GM19240 (cell line): Measurements from ENCODE around the gene LIMA1.
"Not testable (repeated sequence)": the region's sequence is repeated elsewhere in the genome, so short reads cannot be mapped to it uniquely, and the experiment has no call there.

Source experiments
- DNase-seq: peaks from one replicate; pipeline ENCODE4 v3.0.0; 2011; ENCODE audit warnings: low spot score; ENCODE audit not compliant: insufficient read length

Gene LIMA1

DNA sequence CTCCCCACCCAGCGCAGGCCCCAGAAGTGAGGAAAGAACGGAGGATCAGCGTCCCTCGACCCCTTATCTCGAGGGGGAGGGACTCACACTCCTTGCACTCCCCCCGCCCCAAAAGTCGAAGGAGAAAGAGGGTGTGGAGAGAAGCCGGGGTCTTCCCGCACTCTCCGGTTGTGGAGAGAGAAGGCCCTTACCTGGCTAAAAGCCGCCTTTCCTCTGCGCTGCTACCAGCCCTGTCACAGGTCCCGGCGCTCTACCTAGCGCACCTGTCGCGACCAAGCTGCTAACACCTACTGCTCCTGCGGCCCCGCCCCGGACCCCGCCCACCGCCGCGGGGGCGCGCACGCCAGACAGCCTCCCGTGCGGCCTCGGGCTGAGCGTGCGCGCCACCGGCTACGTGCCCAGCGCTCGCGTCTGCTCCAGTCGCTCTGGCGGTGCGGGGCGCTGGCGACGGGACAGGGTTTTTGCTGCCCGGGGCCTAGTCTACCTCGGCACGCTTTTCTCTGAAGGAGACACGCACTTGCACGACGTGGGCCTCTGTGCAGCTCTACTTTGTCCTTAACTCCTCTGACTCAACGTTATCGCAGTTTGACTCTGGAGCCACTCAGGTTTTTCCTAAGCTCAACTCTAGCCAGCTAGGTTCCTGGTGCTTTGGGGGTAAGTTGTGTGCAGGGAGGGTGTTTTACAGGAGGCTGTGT lies at the start of gene LIMA1:
Gene LIMA1 (minus strand): TSS at position 292 of the 695 bp plus-strand sequence. CDS start 34,769 bp downstream, outside the sequence.
- peak; percentile 85 for DNase-seq

- DNase-seq, result no peak
These were observed 48.4 kb upstream of the LIMA1 start for GRCh38 chr12:50331745-50332144.

DNA sequence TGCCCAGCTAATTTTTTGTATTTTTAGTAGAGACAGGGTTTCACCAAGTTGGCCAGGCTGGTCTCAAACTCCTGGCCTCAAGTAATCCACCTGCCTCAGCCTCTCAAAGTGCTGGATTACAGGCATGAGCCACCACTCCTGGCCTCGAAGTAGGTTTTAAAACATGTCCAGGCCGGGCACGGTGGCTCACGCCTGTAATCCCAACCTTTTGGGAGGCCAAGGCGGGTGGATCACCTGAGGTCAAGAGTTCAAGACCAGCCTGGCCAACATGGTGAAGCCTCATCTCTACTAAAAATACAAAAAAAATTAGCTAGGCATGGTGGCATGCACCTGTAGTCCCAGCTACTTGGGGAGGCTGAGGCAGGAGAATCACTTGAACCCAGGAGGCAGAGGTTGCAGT lies 45.3 kb upstream of the LIMA1 start:
- not testable (repeated sequence) for DNase-seq

DNA sequence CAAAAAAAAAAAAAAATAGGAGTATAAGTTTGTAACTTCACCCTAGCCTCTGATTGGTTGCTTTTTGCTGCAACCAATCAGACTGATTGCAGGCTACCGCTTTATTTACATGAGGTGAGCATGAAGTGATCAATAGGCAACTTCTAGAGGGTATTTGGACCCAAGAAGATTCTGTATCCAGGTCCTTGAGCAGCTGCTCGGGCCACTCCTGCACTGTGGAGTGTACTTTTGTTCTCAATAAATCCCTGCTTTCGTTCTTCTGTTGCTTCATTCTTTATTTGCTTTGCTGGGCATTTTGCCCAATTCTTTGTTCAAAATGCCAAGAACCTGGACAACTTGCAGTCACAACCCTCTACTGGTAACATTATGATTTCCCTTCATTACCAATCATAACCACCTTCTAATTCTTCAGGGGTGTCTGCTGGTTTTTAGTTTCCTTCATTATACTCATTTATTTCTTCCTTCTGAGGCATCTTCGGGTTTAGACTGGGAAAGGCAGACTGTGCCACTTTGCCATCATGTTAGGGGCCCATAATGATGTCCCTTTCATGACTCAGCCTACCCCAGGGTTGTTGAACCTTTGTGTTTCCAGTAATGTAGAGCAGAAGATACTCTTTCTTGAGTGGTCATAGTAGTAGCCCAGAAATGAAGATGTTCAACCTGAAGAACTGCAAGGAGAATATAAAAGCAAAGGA lies 43.4 kb upstream of the LIMA1 start:
- no peak for DNase-seq

GRCh38 chr12:50325890-50326391 lies 42.6 kb upstream of the LIMA1 start:
- DNase-seq, result no peak

DNA sequence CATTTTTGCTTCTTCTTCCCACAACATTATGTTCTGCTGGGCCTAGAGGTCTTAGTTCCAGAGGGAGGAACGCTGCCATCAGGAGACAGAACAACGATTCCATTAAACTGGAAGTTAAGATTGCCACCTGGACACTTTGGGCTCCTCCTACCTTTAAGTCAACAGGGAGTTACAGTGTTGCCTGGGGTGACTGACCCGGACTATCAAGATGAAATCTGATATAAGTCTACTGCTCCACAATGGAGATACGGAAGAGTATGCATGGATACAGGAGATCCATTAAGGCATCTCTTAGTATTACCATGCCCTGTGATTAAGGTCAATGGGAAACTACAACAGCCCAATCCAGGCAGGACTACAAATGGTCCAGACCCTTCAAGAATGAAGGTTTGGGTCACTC lies 41.5 kb upstream of the LIMA1 start:
- DNase-seq, result not testable (repeated sequence)

DNA sequence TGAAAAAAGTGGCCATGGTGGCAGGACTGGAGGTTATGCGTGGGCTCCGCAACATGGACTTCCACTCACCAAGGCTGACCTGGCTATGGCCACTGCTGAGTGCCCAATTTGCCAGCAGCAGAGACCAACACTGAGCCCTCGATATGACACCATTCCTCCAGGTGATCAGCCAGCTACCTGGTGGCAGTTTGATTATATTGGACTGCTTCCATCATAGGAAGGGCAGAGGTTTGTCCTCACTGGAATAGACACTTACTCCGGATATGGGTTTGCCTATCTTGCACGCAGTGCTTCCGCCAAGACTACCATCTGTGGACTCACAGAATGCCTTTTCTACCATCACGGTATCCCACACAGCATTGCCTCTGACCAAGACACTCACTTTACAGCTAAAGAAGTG lies 40.8 kb upstream of the LIMA1 start:
- DNase-seq, result not testable (repeated sequence)

GRCh38 chr12:50322206-50322605 lies 38.9 kb upstream of the LIMA1 start:
- DNase-seq, result no peak

DNA sequence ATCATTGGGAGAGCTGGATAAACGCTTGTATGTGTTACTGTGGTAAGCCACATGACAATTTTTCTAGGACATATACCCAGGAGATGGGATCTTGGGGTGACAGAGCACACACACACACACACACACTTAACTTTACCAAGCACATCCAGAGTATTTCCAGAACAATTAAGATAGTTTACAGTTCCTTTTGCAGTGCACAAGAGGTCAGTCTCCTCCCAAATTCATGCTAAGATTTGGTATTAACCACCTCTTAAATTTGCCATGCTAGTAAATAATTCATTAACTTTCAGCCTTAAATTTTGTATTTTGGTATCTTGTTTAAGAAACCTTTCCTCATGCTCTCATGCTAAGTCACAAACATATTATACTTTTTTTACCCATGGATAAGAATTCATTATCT lies 33.9 kb upstream of the LIMA1 start:
- DNase-seq, result no peak

DNA sequence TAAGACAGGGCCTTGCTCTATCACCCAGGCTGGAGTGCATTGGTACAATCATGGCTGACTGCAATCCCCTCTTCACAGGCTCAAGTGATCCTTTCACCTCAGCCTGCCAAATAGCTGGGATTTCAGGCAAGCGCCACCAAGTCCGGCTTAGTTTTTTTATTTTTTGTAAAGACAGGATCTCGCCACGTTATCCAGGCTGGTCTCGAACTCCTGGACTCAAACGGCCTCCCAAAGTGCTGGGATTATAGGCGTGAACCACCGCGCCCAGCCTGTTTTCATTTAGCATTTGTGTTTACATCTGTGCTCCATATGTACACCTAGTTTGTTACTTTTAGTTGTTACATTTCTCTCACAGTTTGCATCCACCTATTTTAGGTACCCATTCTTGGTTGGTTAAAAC lies 32.5 kb upstream of the LIMA1 start:
- DNase-seq, result no peak

DNA sequence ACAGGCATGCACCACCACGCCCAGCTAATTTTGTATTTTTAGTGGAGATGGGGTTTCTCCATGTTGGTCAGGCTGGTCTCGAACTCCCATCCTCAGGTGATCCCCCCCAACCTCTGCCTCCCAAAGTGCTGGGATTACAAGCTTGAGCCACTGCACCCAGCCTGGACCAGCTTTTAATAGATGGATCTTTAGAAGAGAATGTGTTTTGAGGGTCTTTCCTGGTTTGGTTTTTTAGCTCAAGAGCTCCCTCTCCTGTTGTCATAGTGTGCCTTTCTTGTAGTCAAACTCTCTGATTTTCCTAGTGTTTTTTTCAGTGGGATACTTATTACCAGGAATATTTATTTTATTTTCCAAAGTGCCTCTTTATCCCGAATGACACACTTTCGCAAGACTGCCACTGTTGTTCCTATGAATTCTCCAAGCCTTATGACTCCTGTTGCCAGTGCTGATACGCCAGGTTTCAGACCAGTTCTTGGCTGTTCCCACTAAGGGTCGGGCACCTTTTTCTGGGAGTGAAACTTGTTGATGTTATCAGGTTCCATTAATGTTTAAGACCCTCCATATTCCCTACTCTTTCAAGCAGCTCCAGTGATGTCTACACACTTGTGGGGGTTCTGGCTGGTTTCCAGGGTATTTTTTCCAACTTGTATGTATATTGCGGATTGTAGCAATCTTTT lies 31.5 kb upstream of the LIMA1 start:
- no peak for DNase-seq

DNA sequence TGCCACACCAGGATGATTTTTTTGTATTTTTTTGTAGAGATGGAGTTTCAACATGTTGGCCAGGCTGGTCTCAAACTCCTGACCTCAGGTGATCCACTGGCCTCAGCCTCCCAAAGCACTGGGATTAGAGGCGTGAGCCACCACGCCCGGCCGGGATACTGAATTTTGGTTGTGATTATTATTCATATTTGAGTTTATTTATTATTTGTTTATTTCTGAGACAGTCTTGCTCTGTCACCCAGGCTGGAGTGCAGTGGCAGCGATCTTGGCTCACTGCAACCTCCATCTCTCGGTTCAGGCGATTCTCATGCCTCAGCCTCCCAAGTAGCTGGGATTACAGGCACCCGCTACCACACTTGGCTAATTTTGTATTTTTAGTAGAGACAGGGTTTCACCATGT lies 30.7 kb upstream of the LIMA1 start:
- DNase-seq, result not testable (repeated sequence)

DNA sequence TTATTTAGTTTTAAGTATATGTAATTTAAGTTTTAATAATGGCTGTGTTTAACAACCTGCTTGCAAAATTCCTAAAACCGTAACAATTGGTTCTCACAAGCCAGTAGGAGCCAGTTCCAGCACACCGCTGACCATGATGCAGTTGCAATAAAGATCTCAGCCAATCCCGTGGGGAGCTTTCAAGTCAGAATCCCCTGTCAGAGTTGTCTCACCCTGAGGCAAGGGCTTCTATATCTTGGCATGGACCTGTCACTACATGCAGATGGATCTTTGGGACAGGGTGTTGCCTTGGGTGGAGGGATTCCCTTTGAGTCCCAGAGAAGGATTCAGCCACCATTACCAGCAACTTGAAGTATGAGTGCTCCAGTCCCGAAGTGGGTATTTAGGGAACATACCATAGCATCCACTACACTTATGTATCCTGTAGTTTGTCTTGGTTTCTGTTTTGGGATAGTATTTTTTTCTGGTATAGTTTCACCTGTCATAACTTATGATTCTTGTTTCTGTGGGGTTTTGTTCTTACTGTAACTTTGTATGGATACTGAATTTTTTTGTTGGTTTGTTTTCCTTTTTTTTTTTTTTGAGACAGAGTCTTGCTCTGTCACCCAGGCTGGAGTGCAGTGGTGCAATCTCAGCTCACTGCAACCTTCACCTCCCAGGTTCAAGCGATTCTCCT lies 30.1 kb upstream of the LIMA1 start:
- no peak for DNase-seq

- DNase-seq, result not testable (repeated sequence)
These were observed 28.7 kb upstream of the LIMA1 start for GRCh38 chr12:50311858-50312609.

GRCh38 chr12:50309950-50310349 lies 26.6 kb upstream of the LIMA1 start:
- DNase-seq, result no peak

DNA sequence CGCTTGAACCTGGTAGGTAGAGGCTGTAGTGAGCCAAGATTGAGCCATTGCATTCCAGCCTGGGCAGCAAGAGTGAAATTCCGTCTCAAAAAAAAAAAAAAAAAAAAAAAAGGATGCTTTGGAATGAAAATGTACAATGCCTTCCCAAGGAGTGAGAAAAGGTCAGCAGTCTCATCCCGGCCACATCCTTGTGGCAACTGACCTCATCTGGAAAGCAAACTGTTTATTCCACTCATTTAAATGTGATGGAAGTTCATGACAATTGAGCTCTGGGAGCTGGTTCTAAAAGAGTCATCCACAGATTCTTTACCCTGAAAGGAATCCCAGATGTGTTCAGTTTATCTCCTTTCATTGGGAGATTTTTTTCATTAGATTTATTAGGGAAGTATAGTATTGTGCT lies 19.4 kb upstream of the LIMA1 start:
- no peak for DNase-seq

- no peak for DNase-seq
These were observed 14.7 kb upstream of the LIMA1 start for GRCh38 chr12:50297996-50298395.

DNA sequence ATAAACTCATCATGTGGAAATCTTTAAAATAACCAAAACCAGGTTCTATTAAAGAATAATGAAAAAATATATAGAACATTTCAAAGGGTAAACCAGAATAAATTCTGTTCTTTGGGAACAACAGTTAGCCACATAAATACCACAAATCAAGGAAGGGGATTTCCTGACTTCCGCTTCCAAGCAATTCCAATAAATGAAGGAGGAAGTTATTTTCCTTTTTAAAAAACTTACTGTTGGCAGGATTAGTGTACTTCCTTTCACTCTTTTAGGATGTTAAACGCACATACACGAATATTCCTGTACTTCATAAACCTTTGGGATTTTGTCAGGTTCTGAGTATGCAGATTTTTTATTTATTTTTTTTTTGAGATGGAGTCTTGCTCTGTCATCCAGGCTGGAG lies 13.7 kb upstream of the LIMA1 start:
- no peak for DNase-seq

DNA sequence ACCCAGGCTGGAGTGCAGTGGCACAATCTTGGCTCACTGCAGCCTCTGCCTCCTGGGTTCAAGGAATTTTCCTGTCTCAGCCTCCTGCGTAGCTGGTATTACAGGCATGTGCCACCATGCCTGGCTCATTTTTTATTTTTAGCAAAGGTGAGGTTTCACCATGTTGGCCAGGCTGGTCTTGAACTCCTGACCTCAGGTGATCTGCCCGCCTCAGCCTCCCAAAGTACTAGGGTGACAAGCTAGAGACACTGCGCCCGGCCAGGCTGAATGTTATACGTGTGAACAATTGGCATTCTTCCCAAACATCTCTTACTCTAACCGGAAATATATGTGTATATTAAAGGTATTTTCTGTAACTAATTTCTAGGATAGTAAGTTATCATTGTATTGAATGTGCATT lies 13.2 kb upstream of the LIMA1 start:
- no peak for DNase-seq

DNA sequence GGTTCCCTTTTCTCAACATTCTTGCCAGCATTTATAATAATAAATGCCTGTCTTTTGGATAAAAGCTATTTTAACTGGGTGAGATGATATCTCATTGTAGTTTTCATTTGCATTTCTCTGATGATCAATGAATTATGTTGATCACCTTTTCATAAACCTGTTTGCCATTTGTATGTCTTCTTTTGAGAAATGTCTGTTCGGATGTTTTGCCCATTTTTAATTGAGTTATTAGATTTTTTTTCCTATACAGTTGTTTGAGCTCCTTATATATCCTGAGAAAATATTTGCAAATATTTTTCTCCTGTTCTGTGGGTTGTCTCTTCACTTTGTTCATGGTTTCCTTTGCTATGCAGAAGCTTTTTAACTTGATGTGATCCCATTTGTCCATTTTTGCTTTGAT lies 8.1 kb upstream of the LIMA1 start:
- no peak for DNase-seq

DNA sequence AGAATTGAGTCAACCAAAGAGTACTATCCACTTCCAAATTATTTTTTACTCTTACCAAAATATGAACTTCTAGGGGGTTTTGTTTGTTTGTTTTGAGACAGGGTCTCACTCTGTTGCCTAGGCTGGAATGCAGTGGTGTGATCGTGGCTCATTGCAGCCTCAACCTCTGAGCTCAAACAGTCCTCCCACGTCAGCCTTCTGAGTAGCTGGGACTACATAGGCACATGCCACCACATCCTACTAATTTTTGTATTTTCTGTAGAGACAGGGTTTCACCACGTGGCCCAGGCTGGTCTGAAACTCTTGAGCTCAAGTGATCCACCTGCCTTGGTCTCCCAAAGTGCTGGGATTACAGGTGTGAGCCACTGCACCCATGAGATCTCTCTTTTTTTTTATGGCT lies 7.4 kb upstream of the LIMA1 start:
- DNase-seq, result not testable (repeated sequence)
